Bronchial epithelial cell (primary cell): Measurements from ENCODE around the gene MSH3. TPM values are rescaled to one million over a fixed set of nuclear protein-coding genes. Genes with fewer than 3 reads are reported as not detected.
"Not testable (repeated sequence)": the region's sequence is repeated elsewhere in the genome, so short reads cannot be mapped to it uniquely, and the experiment has no call there.

ENCODE experiments used
- DNase-seq: peaks from one replicate; pipeline ENCODE4 v3.0.0-alpha.2; 2010; ENCODE audit warnings: low read depth
- FAIRE-seq: peaks from 2 replicates; lab custom pipeline; 2011; peaks lifted over from hg19 to GRCh38; lab: Jason Lieb, UNC
- H3K27me3 ChIP-seq: 2 replicates; pipeline ENCODE4 v1.5.1; 2011; ENCODE audit warnings: low read length; ENCODE audit not compliant: control insufficient read depth, insufficient read depth
- H3K36me3 ChIP-seq: 2 replicates; pipeline ENCODE4 v1.5.1; 2011; ENCODE audit warnings: low read length; ENCODE audit not compliant: control insufficient read depth, insufficient read depth
- H3K4me3 ChIP-seq: 2 replicates; pipeline ENCODE4 v1.5.1; 2011; ENCODE audit warnings: mild to moderate bottlenecking, low read depth, low read length, control low read depth
- total RNA-seq: library from RNA; depleted of rRNA; stranded (reverse); fragments of >200 nt; gene quantifications from 2 replicates; pipeline ENCODE4 v1.2.1, GENCODE V29; 2014
- TF ChIP-seq, protein P1 (sequence below): IDR thresholded peaks from 2 replicates; pipeline ENCODE4 v1.5.1; 2011; ENCODE audit warnings: mild to moderate bottlenecking, moderate library complexity, low read length, control low read depth, inconsistent platforms; ENCODE audit not compliant: insufficient read depth, severe bottlenecking

MSH3 gene
- total RNA-seq, 1 donor from 2014 or later: 11.8 TPM

DNA sequence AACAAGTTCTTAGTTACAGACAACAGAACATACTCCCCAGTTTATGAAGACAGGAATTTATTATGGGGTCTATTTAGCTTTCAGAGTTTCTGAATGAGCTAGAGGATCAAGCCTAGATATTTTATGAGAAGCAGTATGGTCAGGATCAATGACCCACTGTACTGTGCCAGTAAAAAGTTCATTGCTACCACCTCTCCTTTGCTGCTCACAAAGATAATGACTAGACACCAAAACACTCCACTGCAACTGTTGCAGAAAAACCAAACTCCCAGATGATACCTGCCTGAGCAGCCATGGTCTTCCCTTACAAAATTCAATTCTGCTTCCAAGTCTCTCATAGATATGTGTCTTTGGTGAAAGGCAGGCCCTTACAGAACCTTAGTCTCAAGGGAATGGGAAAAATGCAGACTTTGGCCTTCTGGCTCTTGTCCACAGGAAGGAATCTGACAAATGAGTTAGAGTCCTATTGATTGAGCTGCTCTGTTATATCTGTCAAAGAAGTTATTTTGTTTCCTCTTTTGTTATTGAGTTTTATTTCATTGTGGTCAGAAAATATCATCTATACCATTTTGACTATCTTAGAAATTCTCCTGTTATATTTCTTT lies 231.0 kb downstream of the MSH3 start:
- no peak overlapping the region for H3K4me3 ChIP-seq
- TF ChIP-seq, protein P1, sequence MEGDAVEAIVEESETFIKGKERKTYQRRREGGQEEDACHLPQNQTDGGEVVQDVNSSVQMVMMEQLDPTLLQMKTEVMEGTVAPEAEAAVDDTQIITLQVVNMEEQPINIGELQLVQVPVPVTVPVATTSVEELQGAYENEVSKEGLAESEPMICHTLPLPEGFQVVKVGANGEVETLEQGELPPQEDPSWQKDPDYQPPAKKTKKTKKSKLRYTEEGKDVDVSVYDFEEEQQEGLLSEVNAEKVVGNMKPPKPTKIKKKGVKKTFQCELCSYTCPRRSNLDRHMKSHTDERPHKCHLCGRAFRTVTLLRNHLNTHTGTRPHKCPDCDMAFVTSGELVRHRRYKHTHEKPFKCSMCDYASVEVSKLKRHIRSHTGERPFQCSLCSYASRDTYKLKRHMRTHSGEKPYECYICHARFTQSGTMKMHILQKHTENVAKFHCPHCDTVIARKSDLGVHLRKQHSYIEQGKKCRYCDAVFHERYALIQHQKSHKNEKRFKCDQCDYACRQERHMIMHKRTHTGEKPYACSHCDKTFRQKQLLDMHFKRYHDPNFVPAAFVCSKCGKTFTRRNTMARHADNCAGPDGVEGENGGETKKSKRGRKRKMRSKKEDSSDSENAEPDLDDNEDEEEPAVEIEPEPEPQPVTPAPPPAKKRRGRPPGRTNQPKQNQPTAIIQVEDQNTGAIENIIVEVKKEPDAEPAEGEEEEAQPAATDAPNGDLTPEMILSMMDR: no peak
- H3K36me3 ChIP-seq: no peaks in the 10 kb centered on the region
- FAIRE-seq: no peak
- no peaks in the 10 kb centered on the region for H3K27me3 ChIP-seq
- DNase-seq: no peak

GRCh38 chr5:80894083-80894482 lies 239.6 kb downstream of the MSH3 start:
- DNase-seq (no peak), FAIRE-seq (no peak)
- H3K36me3 ChIP-seq: no peaks in the 10 kb centered on the region
- H3K27me3 ChIP-seq: no peaks in the 10 kb centered on the region
- TF ChIP-seq, protein P1: no peak
- no peak overlapping the region for H3K4me3 ChIP-seq

GRCh38 chr5:80895523-80895922 lies 241.1 kb downstream of the MSH3 start:
- no peaks in the 10 kb centered on the region for H3K36me3 ChIP-seq
- H3K4me3 ChIP-seq: no peak overlapping the region
- no peak for DNase-seq
- H3K27me3 ChIP-seq: no peaks in the 10 kb centered on the region
- FAIRE-seq: no peak
- TF ChIP-seq, protein P1: no peak

- not testable (repeated sequence) for H3K36me3 ChIP-seq, DNase-seq, H3K4me3 ChIP-seq, H3K27me3 ChIP-seq, FAIRE-seq
These were observed 248.2 kb downstream of the MSH3 start for GRCh38 chr5:80902624-80903023.

- FAIRE-seq (no peak), DNase-seq (no peak)
- H3K27me3 ChIP-seq: no peaks in the 10 kb centered on the region
- TF ChIP-seq, protein P1: no peak
- H3K36me3 ChIP-seq: no peaks in the 10 kb centered on the region
- no peak overlapping the region for H3K4me3 ChIP-seq
These were observed 250.2 kb downstream of the MSH3 start for GRCh38 chr5:80904533-80905187.

DNA sequence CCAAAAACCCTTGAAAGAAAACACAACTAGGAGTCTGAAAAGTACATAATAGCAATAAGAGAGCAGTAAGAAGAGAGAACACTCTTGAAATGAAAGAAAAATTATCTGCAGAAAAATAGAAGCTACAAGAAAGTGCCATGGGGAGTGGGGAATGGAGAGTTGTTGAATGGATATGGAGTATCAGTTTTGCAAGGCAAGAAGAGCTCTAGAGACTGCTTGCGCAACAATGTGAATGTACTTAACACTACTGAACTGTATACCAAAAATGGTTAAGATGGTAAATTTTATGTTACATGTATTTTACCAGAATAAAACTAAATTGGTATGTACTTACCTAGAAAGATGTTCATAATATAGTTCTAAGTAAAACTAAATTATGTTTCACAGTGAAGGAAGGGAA lies 251.0 kb downstream of the MSH3 start:
- H3K27me3 ChIP-seq: no peaks in the 10 kb centered on the region
- no peak for FAIRE-seq
- TF ChIP-seq, protein P1: no peak
- H3K4me3 ChIP-seq: no peak overlapping the region
- no peaks in the 10 kb centered on the region for H3K36me3 ChIP-seq
- DNase-seq: no peak
